AG04450 (cell line): Measurements from ENCODE around the gene IL21R. TPM values are rescaled to one million over a fixed set of nuclear protein-coding genes. Genes with fewer than 3 reads are reported as not detected.
A peak's percentile ranks its signal among the peaks of the same experiment; 100 is the strongest.

Experiments
- CTCF ChIA-PET: fragments of 300-600, 350-600 bp; formaldehyde crosslinking; extraction: SDS; loops from one replicate; lab custom pipeline; 2022; ENCODE audit warnings: antibody characterized with exemption, inconsistent platforms; lab: Charles Lee
- POLR2A ChIA-PET: fragments of 350-600 bp; formaldehyde crosslinking; extraction: SDS; loops from one replicate; lab custom pipeline; 2021; ENCODE audit warnings: antibody characterized with exemption, inconsistent platforms; lab: Yijun Ruan, JAX
- DNase-seq: peaks from one replicate; pipeline ENCODE4 v3.0.0-alpha.2; 2011; ENCODE audit warnings: low read depth, low spot score
- H3K27ac ChIP-seq: one replicate; pipeline ENCODE4 v1.5.1; 2012; ENCODE audit warnings: low read depth, low read length, control low read depth
- H3K27me3 ChIP-seq: one replicate; pipeline ENCODE4 v1.6.0; 2012; ENCODE audit warnings: low read length; ENCODE audit not compliant: control insufficient read depth, insufficient read depth
- H3K4me3 ChIP-seq: 2 replicates; pipeline ENCODE4 v1.5.1; 2011; ENCODE audit warnings: mild to moderate bottlenecking, low read depth, low read length, control low read depth
- H3K9me3 ChIP-seq: 2 replicates; pipeline ENCODE4 v1.5.1; 2012; ENCODE audit warnings: low read length; ENCODE audit not compliant: control insufficient read depth, insufficient read depth
- CTCF ChIP-seq: IDR thresholded peaks from 2 replicates; pipeline ENCODE4 v1.5.1; 2011; ENCODE audit warnings: low read depth, low read length, control low read depth, inconsistent platforms
- polyA plus RNA-seq: library from polyadenylated mRNA; depleted of rRNA; stranded (reverse); fragments of >200 nt; gene quantifications from 2 replicates; pipeline ENCODE4 v1.2.3, GENCODE V29; 2011

The IL21R gene
- polyA plus RNA-seq, 1 experiment, result 0.57 TPM

GRCh38 chr16:27489421-27489820 lies 87.4 kb downstream of the IL21R start:
- no peaks in the 10 kb centered on the region for H3K27me3 ChIP-seq
- no peak overlapping the region for H3K4me3 ChIP-seq
- no peak for DNase-seq
- CTCF ChIA-PET, result no interaction called here
- TF ChIP-seq CTCF, result no peak
- no peaks in the 10 kb centered on the region for H3K9me3 ChIP-seq
- H3K27ac ChIP-seq, result no peak overlapping the region
- POLR2A ChIA-PET, result no interaction called here

DNA sequence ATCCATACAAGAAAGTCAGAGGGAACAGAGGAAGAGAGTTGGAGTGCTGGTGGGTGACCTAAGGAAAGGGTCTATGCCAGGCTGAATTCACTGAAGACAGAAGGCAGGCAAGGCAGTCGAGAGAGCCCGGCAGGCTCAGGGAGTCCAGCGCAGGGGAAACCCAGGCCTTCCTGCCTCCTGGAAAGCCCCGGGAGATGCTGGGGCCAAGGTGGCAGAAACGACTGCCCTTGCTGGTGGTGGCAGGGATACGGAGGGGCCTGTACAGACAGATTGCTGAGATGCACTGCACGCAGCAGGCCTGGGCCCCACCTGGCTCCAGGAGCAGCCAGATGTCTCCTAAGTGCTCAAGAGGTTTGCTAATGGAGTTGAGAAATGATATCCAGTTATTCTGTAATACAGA lies 87.9 kb downstream of the IL21R start:
- no peak overlapping the region for H3K27ac ChIP-seq
- H3K9me3 ChIP-seq, result no peaks in the 10 kb centered on the region
- DNase-seq, result no peak
- no peak for TF ChIP-seq CTCF
- H3K4me3 ChIP-seq, result no peak overlapping the region
- no peaks in the 10 kb centered on the region for H3K27me3 ChIP-seq
- POLR2A ChIA-PET, result no interaction called here
- CTCF ChIA-PET, result no interaction called here

DNA sequence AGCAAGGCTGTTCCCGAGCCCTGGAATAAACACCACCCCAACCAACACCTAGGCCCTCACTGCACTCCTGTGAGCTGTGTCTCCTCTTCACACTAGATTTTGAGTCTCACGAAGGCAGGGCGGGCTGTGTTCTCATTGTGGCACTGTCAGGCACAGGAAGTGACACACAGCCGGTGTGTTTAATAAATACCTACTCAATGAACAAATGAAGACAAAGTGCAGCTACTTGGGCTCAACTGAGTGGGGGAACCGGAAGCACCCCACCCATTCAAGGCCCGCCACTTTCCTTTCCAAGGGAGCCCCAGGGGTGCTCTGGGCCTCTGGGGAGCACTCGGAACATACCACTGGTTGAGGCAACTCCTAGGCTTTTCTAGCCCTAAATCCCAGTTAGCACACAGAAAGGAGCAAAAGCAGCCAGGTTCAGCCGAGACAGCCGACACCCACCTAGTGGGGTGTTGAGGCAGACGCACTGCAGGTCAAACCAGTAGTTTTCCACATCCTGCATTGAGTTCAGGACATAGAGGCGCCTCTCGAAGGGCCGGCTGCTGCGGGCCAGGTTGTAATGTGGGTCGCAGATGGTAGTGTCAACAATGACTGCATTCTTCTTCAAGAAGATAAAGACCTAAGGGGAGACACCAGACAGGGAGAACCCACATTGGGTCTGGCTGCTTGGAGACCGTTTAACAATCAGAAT lies 90.1 kb downstream of the IL21R start:
- Histone ChIP-seq H3K27ac (no peak overlapping the region), H3K4me3 (no peak overlapping the region), H3K9me3 (no peaks in the 10 kb centered on the region), H3K27me3 (no peaks in the 10 kb centered on the region)
- no peak for TF ChIP-seq CTCF
- ChIA-PET POLR2A (no interaction called here), CTCF (interaction anchor here (1.8 kb wide), 1 partner anchor 23 kb away, joined by 4 read pairs; no protein-coding TSS in a partner anchor)
- no peak for DNase-seq

DNA sequence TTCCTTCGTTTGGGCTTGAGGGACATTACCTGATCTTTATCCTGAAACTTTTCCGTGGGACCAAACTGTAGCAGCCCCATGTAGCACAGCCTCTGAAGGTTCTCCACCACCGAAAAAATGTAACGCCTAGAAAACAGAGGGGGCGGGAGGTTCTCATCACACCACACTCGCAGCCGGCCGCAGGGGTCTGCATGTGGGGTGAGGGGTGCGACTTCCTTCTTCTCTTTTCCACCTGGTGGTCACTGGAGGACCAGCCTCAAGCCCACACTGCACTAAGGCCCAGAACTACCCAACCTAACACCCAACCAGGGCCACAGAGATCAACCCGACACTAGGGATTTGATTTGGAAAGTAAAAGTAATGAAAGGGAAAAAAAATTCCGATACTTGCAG lies 90.6 kb downstream of the IL21R start:
- no peak for TF ChIP-seq CTCF
- POLR2A ChIA-PET, result no interaction called here

GRCh38 chr16:27495191-27495590 lies 93.2 kb downstream of the IL21R start:
- TF ChIP-seq CTCF, result no peak
- Histone ChIP-seq H3K27me3 (no peaks in the 10 kb centered on the region), H3K4me3 (no peak overlapping the region), H3K27ac (peak overlapping the region; percentile 73), H3K9me3 (no peaks in the 10 kb centered on the region)
- ChIA-PET POLR2A (no interaction called here), CTCF (no interaction called here)
- peak; percentile 63 for DNase-seq

More for the DNA sequence above, 90.6 kb downstream of the IL21R start:
- CTCF ChIA-PET, result no interaction called here
- H3K27ac ChIP-seq, result no peak overlapping the region
- DNase-seq, result no peak
- no peak overlapping the region for H3K4me3 ChIP-seq
- H3K9me3 ChIP-seq, result no peaks in the 10 kb centered on the region
- H3K27me3 ChIP-seq, result no peaks in the 10 kb centered on the region
